SK-N-SH (cell line): ENCODE measurements around the gene CST3. TPM values are rescaled to one million over a fixed set of nuclear protein-coding genes. Genes with fewer than 3 reads are reported as not detected.

Experiments used
- CTCF ChIA-PET: fragments of 300-600, 350-600 bp; formaldehyde crosslinking; extraction: SDS; loops from one replicate; lab custom pipeline; 2021; lab: Yijun Ruan, JAX
- POLR2A ChIA-PET: fragments of 350-600 bp; sonication (Branson Sonifier 250); formaldehyde crosslinking; extraction: SDS; loops from one replicate; lab custom pipeline; 2020; ENCODE audit warnings: antibody characterized with exemption, inconsistent platforms; lab: Yijun Ruan, JAX
- DNase-seq: peaks from one replicate; pipeline ENCODE4 v3.0.0; 2012
- H2AFZ ChIP-seq: fragments of 200-600 bp; sonication (generic); 2 replicates; pipeline ENCODE4 v1.8.1; 2016; ENCODE audit warnings: antibody characterized with exemption, mild to moderate bottlenecking, low read depth
- H3F3A ChIP-seq: fragments of 200-600 bp; sonication (generic); replicated peaks from 2 replicates; pipeline ENCODE3; 2016; ENCODE audit warnings: antibody characterized with exemption, mild to moderate bottlenecking; ENCODE audit not compliant: insufficient read depth
- H3K27ac ChIP-seq, 2 experiments: fragments of 200-500 bp in 1 of 2; fragments of 200-600 bp in 1 of 2; sonication (Bioruptor generic) in 1 of 2; sonication (generic), shearing (Covaris generic) in 1 of 2; 2 replicates each; pipeline versions ENCODE4 v1.5.1 to v1.6.1; 2014 to 2016; ENCODE audit warnings: low read depth in 2 of 2, inconsistent platforms in 1 of 2, low read length in 1 of 2, mild to moderate bottlenecking in 1 of 2, mixed read lengths in 1 of 2
- H3K27me3 ChIP-seq: fragments of 200-600 bp; sonication (generic), shearing (Covaris generic); 2 replicates; pipeline ENCODE4 v1.6.1; 2016; ENCODE audit warnings: mixed run types; ENCODE audit not compliant: insufficient read depth
- H3K36me3 ChIP-seq, 2 experiments: fragments of 200-500 bp in 1 of 2; fragments of 200-600 bp in 1 of 2; sonication (Bioruptor generic) in 1 of 2; sonication (generic) in 1 of 2; replicated peaks in 1 of 2; 2 replicates each; pipeline versions ENCODE3 to v1.5.1; 2014 to 2016; ENCODE audit warnings: low read length in 1 of 2, mild to moderate bottlenecking in 1 of 2; ENCODE audit not compliant: insufficient read depth in 2 of 2, control insufficient read depth in 1 of 2
- H3K4me1 ChIP-seq, 2 experiments: fragments of 200-500 bp in 1 of 2; fragments of 200-600 bp in 1 of 2; sonication (Bioruptor generic) in 1 of 2; sonication (generic), shearing (Covaris generic) in 1 of 2; 2 replicates each; pipeline versions ENCODE4 v1.5.1 to v1.6.1; 2014 to 2016; ENCODE audit warnings: low read depth in 1 of 2, low read length in 1 of 2, mixed run types in 1 of 2; ENCODE audit not compliant: insufficient read depth in 2 of 2, control insufficient read depth in 1 of 2
- H3K4me2 ChIP-seq: fragments of 200-600 bp; sonication (generic), shearing (Covaris generic); 2 replicates; pipeline ENCODE4 v1.6.1; 2017; ENCODE audit warnings: mixed run types
- H3K4me3 ChIP-seq, 2 experiments: fragments of 200-500 bp in 1 of 2; fragments of 200-600 bp in 1 of 2; sonication (Bioruptor generic) in 1 of 2; sonication (generic), shearing (Covaris generic) in 1 of 2; 2 replicates each; pipeline versions ENCODE4 v1.5.1 to v1.8.1; 2014 to 2016; ENCODE audit warnings: low read depth in 2 of 2, inconsistent platforms in 1 of 2, low read length in 1 of 2, mild to moderate bottlenecking in 1 of 2, mixed read lengths in 1 of 2, moderate library complexity in 1 of 2
- H3K79me2 ChIP-seq: fragments of 200-600 bp; sonication (generic); 2 replicates; pipeline ENCODE4 v1.8.1; 2017; ENCODE audit warnings: mild to moderate bottlenecking; ENCODE audit not compliant: insufficient read depth
- H3K9ac ChIP-seq: fragments of 200-600 bp; sonication (generic); 2 replicates; pipeline ENCODE4 v1.6.1; 2017; ENCODE audit warnings: mixed run types
- H3K9me2 ChIP-seq: fragments of 200-600 bp; sonication (generic); 2 replicates; pipeline ENCODE4 v1.6.1; 2017; ENCODE audit warnings: mixed run types
- H3K9me3 ChIP-seq: fragments of 200-600 bp; sonication (generic); 2 replicates; pipeline ENCODE4 v1.6.1; 2017; ENCODE audit warnings: mixed run types, mild to moderate bottlenecking, moderate library complexity
- H4K20me1 ChIP-seq: fragments of 200-600 bp; sonication (generic); 2 replicates; pipeline ENCODE4 v1.6.1; 2017; ENCODE audit warnings: mild to moderate bottlenecking, mixed run types; ENCODE audit not compliant: insufficient read depth
- CHD2 ChIP-seq: fragments of 150-350 bp; IDR thresholded peaks from 2 replicates; pipeline ENCODE4 v1.6.1; 2018; ENCODE audit warnings: low read length; ENCODE audit not compliant: partially characterized antibody
- CTCF ChIP-seq: fragments of 200-600 bp; sonication (generic); IDR thresholded peaks from 2 replicates; pipeline ENCODE4 v1.6.1; 2017; ENCODE audit warnings: antibody characterized with exemption, mild to moderate bottlenecking, moderate library complexity
- EP300 ChIP-seq, 2 experiments: IDR thresholded peaks; 2 replicates each; pipeline versions ENCODE4 v1.4.0 to v1.6.1; 2012; ENCODE audit warnings: borderline replicate concordance in 1 of 2, low read depth in 1 of 2, low read length in 1 of 2
- FOXJ3 ChIP-seq: sonication (generic); formaldehyde crosslinking; IDR thresholded peaks from 2 replicates; pipeline ENCODE4 v1.5.1; 2020; ENCODE audit warnings: mild to moderate bottlenecking, missing genetic modification reagents
- FOXM1 ChIP-seq: IDR thresholded peaks from 2 replicates; pipeline ENCODE4 v1.4.0; 2012; ENCODE audit warnings: low read depth, mild to moderate bottlenecking
- GATA2 ChIP-seq: sonication (generic); formaldehyde crosslinking; IDR thresholded peaks from 2 replicates; pipeline ENCODE4 v1.5.0; 2020; ENCODE audit warnings: mild to moderate bottlenecking, missing genetic modification reagents
- MXI1 ChIP-seq: IDR thresholded peaks from 2 replicates; pipeline ENCODE4 v1.6.1; 2012; ENCODE audit warnings: mild to moderate bottlenecking, low read depth, low read length, improper control_type of control experiment
- NFIC ChIP-seq: IDR thresholded peaks from 2 replicates; pipeline ENCODE4 v1.4.0; 2012; ENCODE audit warnings: borderline replicate concordance
- RXRA ChIP-seq: IDR thresholded peaks from 2 replicates; pipeline ENCODE4 v1.4.0; 2012; ENCODE audit warnings: low read depth, mild to moderate bottlenecking, borderline replicate concordance
- SIN3A ChIP-seq: IDR thresholded peaks from 2 replicates; pipeline ENCODE4 v1.6.1; 2012; ENCODE audit warnings: low read depth, mild to moderate bottlenecking, low read length, moderate library complexity, borderline replicate concordance
- SMC3 ChIP-seq: IDR thresholded peaks from 2 replicates; pipeline ENCODE4 v1.6.1; 2012; ENCODE audit warnings: low read depth, low read length, improper control_type of control experiment
- YY1 ChIP-seq: IDR thresholded peaks from 2 replicates; pipeline ENCODE4 v1.4.0; 2012; ENCODE audit warnings: low read depth, mild to moderate bottlenecking
- WGBS: methylation state at CpG from one replicate; pipeline ENCODE4 v1.1.6; 2017; ENCODE audit warnings: low lambda C conversion rate; 5-methylcytosine and 5-hydroxymethylcytosine counted together
- polyA plus RNA-seq, 3 experiments: library from polyadenylated mRNA; depleted of rRNA; stranded (reverse); fragments of >200 nt; gene quantifications; 2 replicates each; pipeline ENCODE4 v1.2.3, GENCODE V29; 2012
- TF ChIP-seq, protein P1 (sequence below): fragments of 150-350 bp; IDR thresholded peaks from 2 replicates; pipeline ENCODE4 v1.6.1; 2016; ENCODE audit warnings: mild to moderate bottlenecking, low read depth, low read length
- TF ChIP-seq, protein P2 (sequence below): IDR thresholded peaks from 2 replicates; pipeline ENCODE4 v1.4.0; 2012; ENCODE audit warnings: low read depth, borderline replicate concordance
- TF ChIP-seq, protein P3 (sequence below): IDR thresholded peaks from 2 replicates; pipeline ENCODE4 v1.4.0; 2012; ENCODE audit warnings: low read depth, borderline replicate concordance
- TF ChIP-seq, protein P4 (sequence below): IDR thresholded peaks from 2 replicates; pipeline ENCODE4 v1.4.0; 2012; ENCODE audit warnings: low read depth

CST3 gene
- polyA plus RNA-seq, 1 of the 3 experiments (the other 2 are of a cell fraction) = 428 TPM

GRCh38 chr20:23601715-23602114, 36.0 kb downstream of the CST3 start:
- Histone ChIP-seq H3K4me2 (no peak overlapping the region), H3K36me3 (no peaks in the 10 kb centered on the region), H3K27ac (no peak overlapping the region), H3K79me2 (no peaks in the 10 kb centered on the region), H2AFZ (no peak overlapping the region), H3F3A (no peaks in the 10 kb centered on the region), H3K9me2 (no peaks in the 10 kb centered on the region), H3K27me3 (peaks cover 39% of the 10 kb centered on the region; the same call in 1 of the 2 replicates), H4K20me1 (no peaks in the 10 kb centered on the region), H3K4me3 (no peak overlapping the region), H3K9me3 (no peaks in the 10 kb centered on the region), H3K9ac (no peak overlapping the region), H3K4me1 (no peaks in the 10 kb centered on the region)
- 0% methylated on average over 4 of the region's 4 CpGs for WGBS
- ChIA-PET CTCF (interaction anchor here (1.0 kb wide), 1 partner anchor 158 kb away, joined by 4 read pairs; no protein-coding TSS in a partner anchor), POLR2A (no interaction called here)
- no peak for TF ChIP-seq YY1
- no peak for TF ChIP-seq FOXJ3 (CRISPR knock-in tag)
- TF ChIP-seq, protein P1, sequence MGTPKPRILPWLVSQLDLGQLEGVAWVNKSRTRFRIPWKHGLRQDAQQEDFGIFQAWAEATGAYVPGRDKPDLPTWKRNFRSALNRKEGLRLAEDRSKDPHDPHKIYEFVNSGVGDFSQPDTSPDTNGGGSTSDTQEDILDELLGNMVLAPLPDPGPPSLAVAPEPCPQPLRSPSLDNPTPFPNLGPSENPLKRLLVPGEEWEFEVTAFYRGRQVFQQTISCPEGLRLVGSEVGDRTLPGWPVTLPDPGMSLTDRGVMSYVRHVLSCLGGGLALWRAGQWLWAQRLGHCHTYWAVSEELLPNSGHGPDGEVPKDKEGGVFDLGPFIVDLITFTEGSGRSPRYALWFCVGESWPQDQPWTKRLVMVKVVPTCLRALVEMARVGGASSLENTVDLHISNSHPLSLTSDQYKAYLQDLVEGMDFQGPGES = no peak
- TF ChIP-seq, protein P2, sequence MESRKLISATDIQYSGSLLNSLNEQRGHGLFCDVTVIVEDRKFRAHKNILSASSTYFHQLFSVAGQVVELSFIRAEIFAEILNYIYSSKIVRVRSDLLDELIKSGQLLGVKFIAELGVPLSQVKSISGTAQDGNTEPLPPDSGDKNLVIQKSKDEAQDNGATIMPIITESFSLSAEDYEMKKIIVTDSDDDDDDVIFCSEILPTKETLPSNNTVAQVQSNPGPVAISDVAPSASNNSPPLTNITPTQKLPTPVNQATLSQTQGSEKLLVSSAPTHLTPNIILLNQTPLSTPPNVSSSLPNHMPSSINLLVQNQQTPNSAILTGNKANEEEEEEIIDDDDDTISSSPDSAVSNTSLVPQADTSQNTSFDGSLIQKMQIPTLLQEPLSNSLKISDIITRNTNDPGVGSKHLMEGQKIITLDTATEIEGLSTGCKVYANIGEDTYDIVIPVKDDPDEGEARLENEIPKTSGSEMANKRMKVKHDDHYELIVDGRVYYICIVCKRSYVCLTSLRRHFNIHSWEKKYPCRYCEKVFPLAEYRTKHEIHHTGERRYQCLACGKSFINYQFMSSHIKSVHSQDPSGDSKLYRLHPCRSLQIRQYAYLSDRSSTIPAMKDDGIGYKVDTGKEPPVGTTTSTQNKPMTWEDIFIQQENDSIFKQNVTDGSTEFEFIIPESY = no peak
- no peak for TF ChIP-seq CHD2
- no peak for TF ChIP-seq SIN3A
- TF ChIP-seq RXRA = no peak
- TF ChIP-seq CTCF = no peak
- TF ChIP-seq NFIC = no peak
- TF ChIP-seq FOXM1 = no peak
- TF ChIP-seq, protein P3, sequence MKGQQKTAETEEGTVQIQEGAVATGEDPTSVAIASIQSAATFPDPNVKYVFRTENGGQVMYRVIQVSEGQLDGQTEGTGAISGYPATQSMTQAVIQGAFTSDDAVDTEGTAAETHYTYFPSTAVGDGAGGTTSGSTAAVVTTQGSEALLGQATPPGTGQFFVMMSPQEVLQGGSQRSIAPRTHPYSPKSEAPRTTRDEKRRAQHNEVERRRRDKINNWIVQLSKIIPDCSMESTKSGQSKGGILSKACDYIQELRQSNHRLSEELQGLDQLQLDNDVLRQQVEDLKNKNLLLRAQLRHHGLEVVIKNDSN = no peak
- TF ChIP-seq SMC3 = no peak
- TF ChIP-seq, protein P4, sequence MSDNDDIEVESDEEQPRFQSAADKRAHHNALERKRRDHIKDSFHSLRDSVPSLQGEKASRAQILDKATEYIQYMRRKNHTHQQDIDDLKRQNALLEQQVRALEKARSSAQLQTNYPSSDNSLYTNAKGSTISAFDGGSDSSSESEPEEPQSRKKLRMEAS = no peak
- no peak for TF ChIP-seq MXI1
- no peak for TF ChIP-seq GATA2 (CRISPR knock-in tag)
- no peak for TF ChIP-seq EP300 (IDR thresholded peaks at IDR 0.05; ENCODE audit: borderline replicate concordance in 1 of 2, low read depth in 1 of 2, low read length in 1 of 2)
- no peak for DNase-seq
